ENCODE measurements around the gene FSIP2. TPM values are rescaled to one million over a fixed set of nuclear protein-coding genes. Genes with fewer than 3 reads are reported as not detected.

Gene FSIP2
- total RNA-seq, 1 experiment from 2014 or later, result 2.0 TPM

GRCh38 chr2:185875136-185875931, 136.7 kb downstream of the FSIP2 start:
- no peaks in the 10 kb centered on the region for H3K9me3 ChIP-seq (ENCODE audit: low read length)
- H3K27me3 ChIP-seq (ENCODE audit: low read length), result no peaks in the 10 kb centered on the region
- DNase-seq (no peak), ATAC-seq (no peak)
- no peak overlapping the region for H2AFZ ChIP-seq (ENCODE audit: low read length)
- H3K79me2 ChIP-seq (ENCODE audit: low read length), result no peaks in the 10 kb centered on the region
- H3K9me2 ChIP-seq (replicated peaks; ENCODE audit: low read length), result no peaks in the 10 kb centered on the region
- H3K9ac ChIP-seq (ENCODE audit: low read length), result no peak overlapping the region
- H3K27ac ChIP-seq (ENCODE audit: low read length), result no peak overlapping the region
- POLR2A ChIA-PET (ENCODE audit: unreplicated experiment), result no interaction called here
- no peak overlapping the region for H3K4me3 ChIP-seq (ENCODE audit: low read length)
- intact Hi-C loops (cut with micrococcal nuclease), result no loop called here
- no peaks in the 10 kb centered on the region for H3F3A ChIP-seq (ENCODE audit: low read length, unreplicated experiment)
- TF ChIP-seq EZH2 (IDR thresholded peaks at IDR 0.05; ENCODE audit: low read length, unreplicated experiment), result no peak
- TF ChIP-seq EZH2phosphoT487 (IDR thresholded peaks at IDR 0.05; ENCODE audit: borderline replicate concordance, low read length), result no peak
- no peak for TF ChIP-seq CTCF (conservative IDR thresholded peaks at IDR 0.05; ENCODE audit: low read depth, low read length)
- H3K36me3 ChIP-seq (ENCODE audit: low read depth, low read length), result no peaks in the 10 kb centered on the region
- H3K4me2 ChIP-seq (ENCODE audit: low read length), result no peak overlapping the region
- no peaks in the 10 kb centered on the region for H3K4me1 ChIP-seq (ENCODE audit: insufficient read depth, low read length)
- no peaks in the 10 kb centered on the region for H4K20me1 ChIP-seq (ENCODE audit: low read length)
- CTCF ChIA-PET, result no interaction called here
- BruUV-seq (replicated peaks), result no TSS peak

- H3K4me2 ChIP-seq (ENCODE audit: low read length), result no peak overlapping the region
- DNase-seq, result no peak
- H4K20me1 ChIP-seq (ENCODE audit: low read length), result no peaks in the 10 kb centered on the region
- H3K4me1 ChIP-seq (ENCODE audit: insufficient read depth, low read length), result no peaks in the 10 kb centered on the region
- ChIA-PET POLR2A (ENCODE audit: unreplicated experiment) (no interaction called here), CTCF (no interaction called here)
- ATAC-seq, result no peak
- H3K79me2 ChIP-seq (ENCODE audit: low read length), result no peaks in the 10 kb centered on the region
- H3K27me3 ChIP-seq (ENCODE audit: low read length), result no peaks in the 10 kb centered on the region
- H3K9me3 ChIP-seq (ENCODE audit: low read length), result no peaks in the 10 kb centered on the region
- H3K9ac ChIP-seq (ENCODE audit: low read length), result no peak overlapping the region
- intact Hi-C loops (cut with micrococcal nuclease), result no loop called here
- H3F3A ChIP-seq (ENCODE audit: low read length, unreplicated experiment), result no peaks in the 10 kb centered on the region
- H3K27ac ChIP-seq (ENCODE audit: low read length), result no peak overlapping the region
- no peak overlapping the region for H2AFZ ChIP-seq (ENCODE audit: low read length)
- TF ChIP-seq EZH2 (IDR thresholded peaks at IDR 0.05; ENCODE audit: low read length, unreplicated experiment), result no peak
- no peak for TF ChIP-seq CTCF (conservative IDR thresholded peaks at IDR 0.05; ENCODE audit: low read depth, low read length)
- no peak for TF ChIP-seq EZH2phosphoT487 (IDR thresholded peaks at IDR 0.05; ENCODE audit: borderline replicate concordance, low read length)
- H3K4me3 ChIP-seq (ENCODE audit: low read length), result no peak overlapping the region
- no peaks in the 10 kb centered on the region for H3K9me2 ChIP-seq (replicated peaks; ENCODE audit: low read length)
- BruUV-seq (replicated peaks), result no TSS peak
- no peaks in the 10 kb centered on the region for H3K36me3 ChIP-seq (ENCODE audit: low read depth, low read length)
Observed at GRCh38 chr2:185876234-185876633, 137.6 kb downstream of the FSIP2 start.

GRCh38 chr2:185880396-185880795, 141.8 kb downstream of the FSIP2 start:
- Histone ChIP-seq H3K4me1 (ENCODE audit: insufficient read depth, low read length) (no peaks in the 10 kb centered on the region), H3K27ac (ENCODE audit: low read length) (no peak overlapping the region), H3K4me2 (ENCODE audit: low read length) (no peak overlapping the region), H3K79me2 (ENCODE audit: low read length) (no peaks in the 10 kb centered on the region), H2AFZ (ENCODE audit: low read length) (no peak overlapping the region), H3K9me3 (ENCODE audit: low read length) (no peaks in the 10 kb centered on the region), H3F3A (ENCODE audit: low read length, unreplicated experiment) (no peaks in the 10 kb centered on the region), H4K20me1 (ENCODE audit: low read length) (no peaks in the 10 kb centered on the region), H3K4me3 (ENCODE audit: low read length) (no peak overlapping the region), H3K27me3 (ENCODE audit: low read length) (no peaks in the 10 kb centered on the region), H3K9me2 (replicated peaks; ENCODE audit: low read length) (no peaks in the 10 kb centered on the region), H3K36me3 (ENCODE audit: low read depth, low read length) (no peaks in the 10 kb centered on the region), H3K9ac (ENCODE audit: low read length) (no peak overlapping the region)
- TF ChIP-seq EZH2phosphoT487 (IDR thresholded peaks at IDR 0.05; ENCODE audit: borderline replicate concordance, low read length) (no peak), EZH2 (IDR thresholded peaks at IDR 0.05; ENCODE audit: low read length, unreplicated experiment) (no peak), CTCF (conservative IDR thresholded peaks at IDR 0.05; ENCODE audit: low read depth, low read length) (no peak)
- DNase-seq (no peak), ATAC-seq (no peak)
- intact Hi-C loops (cut with micrococcal nuclease), result no loop called here
- BruUV-seq (replicated peaks), result no TSS peak
- ChIA-PET CTCF (no interaction called here), POLR2A (ENCODE audit: unreplicated experiment) (no interaction called here)

Data from PC-3 (cell line).